ENCODE measurements around the gene CILP. TPM values are rescaled to one million over a fixed set of nuclear protein-coding genes. Genes with fewer than 3 reads are reported as not detected.

Gene CILP
- total and polyA plus RNA-seq, 2 of the 13 experiments (the other 11 are each of a cell fraction or from before 2014, with no cell fraction given): 0.03 TPM; not detected in 1

DNA sequence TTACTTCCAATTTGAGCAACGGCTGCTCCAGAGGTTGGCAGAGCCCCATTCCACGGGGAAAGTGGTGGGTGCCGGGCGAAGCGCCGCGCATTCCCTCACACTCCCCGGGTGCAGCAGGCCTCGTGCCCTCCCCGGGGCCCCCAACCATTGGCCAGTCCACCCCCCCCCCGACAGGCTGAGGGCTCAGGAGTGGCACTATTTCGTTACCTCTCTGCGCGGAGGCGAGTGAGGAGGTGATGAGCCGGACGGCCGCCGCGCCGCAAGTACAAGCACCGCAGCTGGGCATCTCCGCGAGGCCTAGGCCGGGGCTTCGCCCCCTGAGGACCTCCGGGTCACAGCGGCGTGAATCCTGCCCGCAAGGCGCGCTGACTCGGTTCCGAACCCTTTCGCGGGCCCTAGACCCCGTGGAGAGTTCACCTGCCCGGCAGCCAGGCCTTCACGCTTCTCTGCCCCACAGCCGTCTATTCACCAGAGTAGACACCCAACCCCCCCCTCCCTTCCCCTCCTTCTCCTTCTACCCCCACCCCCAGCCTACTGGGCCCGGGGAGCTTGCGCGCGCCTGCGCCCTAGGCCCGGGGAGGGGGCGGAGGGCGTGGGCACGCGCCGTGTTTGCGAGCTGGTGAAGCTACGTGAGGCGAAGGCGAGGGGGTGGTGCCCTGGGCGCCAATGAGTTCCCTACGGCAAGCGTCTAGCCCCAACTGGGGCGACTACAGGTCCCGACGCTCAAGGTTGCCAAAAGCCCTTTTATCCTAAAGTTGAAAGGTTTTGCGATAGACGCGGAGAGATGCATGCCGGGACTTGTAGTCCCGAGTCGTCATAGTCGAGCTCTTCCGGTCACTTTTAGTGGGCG, 26.2 kb downstream of the CILP start, which contains the start of gene CLPX (continued):
- TF ChIP-seq FOXA1 (IDR thresholded peaks at IDR 0.05) (no peak), FOXA1 (CRISPR knock-in tag; IDR thresholded peaks at IDR 0.05) (0 out of 2 replicates have a peak, but pooled peaks have one; percentile 10), HIC2 (CRISPR knock-in tag; IDR thresholded peaks at IDR 0.05; ENCODE audit: low read depth) (no peak), ZNF256 (CRISPR knock-in tag; conservative IDR thresholded peaks at IDR 0.05) (no peak), ZNF615 (CRISPR knock-in tag; IDR thresholded peaks at IDR 0.05; ENCODE audit: borderline replicate concordance) (0 out of 2 replicates have a peak, but pooled peaks have one; percentile 15), ZNF44 (CRISPR knock-in tag; IDR thresholded peaks at IDR 0.05) (no peak), NFIB (CRISPR knock-in tag; IDR thresholded peaks at IDR 0.05; ENCODE audit: borderline replicate concordance) (no peak), ZNF30 (CRISPR knock-in tag; IDR thresholded peaks at IDR 0.05) (no peak), PHF8 (CRISPR knock-in tag; IDR thresholded peaks at IDR 0.05) (peak; percentile 79), CREM (IDR thresholded peaks at IDR 0.05) (peak; percentile 90), CREM (CRISPR knock-in tag; IDR thresholded peaks at IDR 0.05) (no peak), KMT2B (CRISPR knock-in tag; IDR thresholded peaks at IDR 0.05) (peak; percentile 71; the same call in 1 of the 2 replicates), GLMP (CRISPR knock-in tag; IDR thresholded peaks at IDR 0.05; ENCODE audit: borderline replicate concordance) (no peak), ZNF382 (CRISPR knock-in tag; IDR thresholded peaks at IDR 0.05; ENCODE audit: borderline replicate concordance) (no peak), FOXJ3 (CRISPR knock-in tag; IDR thresholded peaks at IDR 0.05; ENCODE audit: borderline replicate concordance) (no peak), SMYD3 (CRISPR knock-in tag; IDR thresholded peaks at IDR 0.05) (peak; percentile 39), CC2D1A (CRISPR knock-in tag; IDR thresholded peaks at IDR 0.05) (no peak), ZNF660 (CRISPR knock-in tag; IDR thresholded peaks at IDR 0.05; ENCODE audit: borderline replicate concordance, low read depth) (0 out of 2 replicates have a peak, but pooled peaks have one; percentile 48)
- TF ChIP-seq, protein P1, sequence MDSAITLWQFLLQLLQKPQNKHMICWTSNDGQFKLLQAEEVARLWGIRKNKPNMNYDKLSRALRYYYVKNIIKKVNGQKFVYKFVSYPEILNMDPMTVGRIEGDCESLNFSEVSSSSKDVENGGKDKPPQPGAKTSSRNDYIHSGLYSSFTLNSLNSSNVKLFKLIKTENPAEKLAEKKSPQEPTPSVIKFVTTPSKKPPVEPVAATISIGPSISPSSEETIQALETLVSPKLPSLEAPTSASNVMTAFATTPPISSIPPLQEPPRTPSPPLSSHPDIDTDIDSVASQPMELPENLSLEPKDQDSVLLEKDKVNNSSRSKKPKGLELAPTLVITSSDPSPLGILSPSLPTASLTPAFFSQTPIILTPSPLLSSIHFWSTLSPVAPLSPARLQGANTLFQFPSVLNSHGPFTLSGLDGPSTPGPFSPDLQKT (CRISPR knock-in tag; IDR thresholded peaks at IDR 0.05; ENCODE audit: borderline replicate concordance): no peak
- TF ChIP-seq, protein P2, sequence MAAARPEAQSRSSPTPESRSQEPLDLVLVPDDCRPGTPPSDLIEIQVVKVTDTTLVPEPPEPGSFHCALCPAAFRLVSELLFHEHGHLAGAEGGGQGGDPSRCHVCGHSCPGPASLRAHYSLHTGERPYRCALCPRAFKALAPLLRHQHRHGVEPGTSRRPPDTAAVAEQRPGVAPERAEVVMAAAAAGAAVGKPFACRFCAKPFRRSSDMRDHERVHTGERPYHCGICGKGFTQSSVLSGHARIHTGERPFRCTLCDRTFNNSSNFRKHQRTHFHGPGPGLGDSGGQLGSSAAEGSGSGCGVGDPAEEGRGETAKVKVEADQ (CRISPR knock-in tag; IDR thresholded peaks at IDR 0.05; ENCODE audit: borderline replicate concordance): no peak
- TF ChIP-seq, protein P3, sequence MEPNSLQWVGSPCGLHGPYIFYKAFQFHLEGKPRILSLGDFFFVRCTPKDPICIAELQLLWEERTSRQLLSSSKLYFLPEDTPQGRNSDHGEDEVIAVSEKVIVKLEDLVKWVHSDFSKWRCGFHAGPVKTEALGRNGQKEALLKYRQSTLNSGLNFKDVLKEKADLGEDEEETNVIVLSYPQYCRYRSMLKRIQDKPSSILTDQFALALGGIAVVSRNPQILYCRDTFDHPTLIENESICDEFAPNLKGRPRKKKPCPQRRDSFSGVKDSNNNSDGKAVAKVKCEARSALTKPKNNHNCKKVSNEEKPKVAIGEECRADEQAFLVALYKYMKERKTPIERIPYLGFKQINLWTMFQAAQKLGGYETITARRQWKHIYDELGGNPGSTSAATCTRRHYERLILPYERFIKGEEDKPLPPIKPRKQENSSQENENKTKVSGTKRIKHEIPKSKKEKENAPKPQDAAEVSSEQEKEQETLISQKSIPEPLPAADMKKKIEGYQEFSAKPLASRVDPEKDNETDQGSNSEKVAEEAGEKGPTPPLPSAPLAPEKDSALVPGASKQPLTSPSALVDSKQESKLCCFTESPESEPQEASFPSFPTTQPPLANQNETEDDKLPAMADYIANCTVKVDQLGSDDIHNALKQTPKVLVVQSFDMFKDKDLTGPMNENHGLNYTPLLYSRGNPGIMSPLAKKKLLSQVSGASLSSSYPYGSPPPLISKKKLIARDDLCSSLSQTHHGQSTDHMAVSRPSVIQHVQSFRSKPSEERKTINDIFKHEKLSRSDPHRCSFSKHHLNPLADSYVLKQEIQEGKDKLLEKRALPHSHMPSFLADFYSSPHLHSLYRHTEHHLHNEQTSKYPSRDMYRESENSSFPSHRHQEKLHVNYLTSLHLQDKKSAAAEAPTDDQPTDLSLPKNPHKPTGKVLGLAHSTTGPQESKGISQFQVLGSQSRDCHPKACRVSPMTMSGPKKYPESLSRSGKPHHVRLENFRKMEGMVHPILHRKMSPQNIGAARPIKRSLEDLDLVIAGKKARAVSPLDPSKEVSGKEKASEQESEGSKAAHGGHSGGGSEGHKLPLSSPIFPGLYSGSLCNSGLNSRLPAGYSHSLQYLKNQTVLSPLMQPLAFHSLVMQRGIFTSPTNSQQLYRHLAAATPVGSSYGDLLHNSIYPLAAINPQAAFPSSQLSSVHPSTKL (CRISPR knock-in tag; IDR thresholded peaks at IDR 0.05): no peak
